Astrocyte of the cerebellum (primary cell): ENCODE results near the gene NUDCD3.

Source experiments
- DNase-seq: peaks from one replicate; pipeline ENCODE4 v3.0.0-alpha.2; 2011; ENCODE audit warnings: low read depth
- H3K4me3 ChIP-seq: 2 replicates; pipeline ENCODE4 v1.5.1; 2011; ENCODE audit warnings: mild to moderate bottlenecking, low read depth, low read length, moderate library complexity
- in situ Hi-C: cut with HindIII; loops from 2 replicates; pipeline ENCODE4 v1.10.0; 2017; ENCODE audit warnings: low sequenced_read_pairs
- TF ChIP-seq, protein P1 (sequence below): IDR thresholded peaks from 2 replicates; pipeline ENCODE4 v1.5.1; 2012; ENCODE audit warnings: low read length, low read depth, moderate library complexity, mild to moderate bottlenecking; ENCODE audit errors: missing control alignments

The NUDCD3 gene

DNA sequence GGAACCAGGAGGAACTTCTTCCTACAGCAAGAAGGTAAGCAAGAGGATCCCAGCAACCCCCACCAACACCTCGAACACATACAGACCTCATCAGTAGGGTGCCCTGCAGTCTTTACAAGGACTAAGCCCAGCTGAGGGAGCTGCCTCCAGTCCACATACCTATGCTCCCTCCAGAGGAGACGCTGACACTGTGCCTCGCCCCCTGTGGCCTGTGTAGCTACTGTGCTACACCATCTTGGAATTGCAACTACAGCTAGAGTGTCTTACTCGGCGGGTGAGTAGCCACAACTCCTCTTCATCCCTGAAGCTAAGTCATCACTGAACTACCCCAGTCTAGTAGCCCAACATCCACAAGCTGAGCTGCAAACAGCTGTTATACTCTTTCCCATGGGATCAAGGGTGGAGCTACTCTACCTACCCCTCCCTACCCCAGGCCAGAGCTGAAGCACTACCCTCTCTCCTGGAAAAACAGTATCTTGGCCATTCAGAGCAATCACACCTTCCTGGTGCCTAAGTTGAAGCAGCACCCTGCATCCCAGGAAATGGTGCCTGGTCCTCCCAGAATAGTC lies 122.9 kb downstream of the NUDCD3 start:
- no peak for DNase-seq
- in situ Hi-C loops, result no loop called here
- H3K4me3 ChIP-seq, result no peak overlapping the region
- TF ChIP-seq, protein P1, sequence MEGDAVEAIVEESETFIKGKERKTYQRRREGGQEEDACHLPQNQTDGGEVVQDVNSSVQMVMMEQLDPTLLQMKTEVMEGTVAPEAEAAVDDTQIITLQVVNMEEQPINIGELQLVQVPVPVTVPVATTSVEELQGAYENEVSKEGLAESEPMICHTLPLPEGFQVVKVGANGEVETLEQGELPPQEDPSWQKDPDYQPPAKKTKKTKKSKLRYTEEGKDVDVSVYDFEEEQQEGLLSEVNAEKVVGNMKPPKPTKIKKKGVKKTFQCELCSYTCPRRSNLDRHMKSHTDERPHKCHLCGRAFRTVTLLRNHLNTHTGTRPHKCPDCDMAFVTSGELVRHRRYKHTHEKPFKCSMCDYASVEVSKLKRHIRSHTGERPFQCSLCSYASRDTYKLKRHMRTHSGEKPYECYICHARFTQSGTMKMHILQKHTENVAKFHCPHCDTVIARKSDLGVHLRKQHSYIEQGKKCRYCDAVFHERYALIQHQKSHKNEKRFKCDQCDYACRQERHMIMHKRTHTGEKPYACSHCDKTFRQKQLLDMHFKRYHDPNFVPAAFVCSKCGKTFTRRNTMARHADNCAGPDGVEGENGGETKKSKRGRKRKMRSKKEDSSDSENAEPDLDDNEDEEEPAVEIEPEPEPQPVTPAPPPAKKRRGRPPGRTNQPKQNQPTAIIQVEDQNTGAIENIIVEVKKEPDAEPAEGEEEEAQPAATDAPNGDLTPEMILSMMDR, result no peak

DNA sequence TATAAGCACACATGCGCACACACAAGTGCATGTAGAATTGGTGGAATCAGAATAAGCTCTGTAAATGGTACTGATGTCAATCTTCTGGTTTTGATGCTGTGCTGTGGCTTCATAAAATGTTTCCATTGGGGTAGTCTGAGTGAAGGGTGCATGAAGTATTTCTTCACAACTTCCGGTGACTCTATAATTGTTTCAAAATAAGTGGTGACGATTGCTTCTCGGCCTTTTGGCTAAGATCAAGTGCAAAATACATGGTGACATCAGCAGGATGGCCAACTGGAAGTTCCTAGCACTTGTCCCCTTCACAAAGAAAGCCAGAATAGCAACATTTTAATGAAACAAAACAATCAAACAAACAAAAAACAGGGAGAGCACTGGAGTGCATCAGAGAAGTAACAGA lies 123.5 kb downstream of the NUDCD3 start:
- no peak overlapping the region for H3K4me3 ChIP-seq
- in situ Hi-C loops, result no loop called here
- TF ChIP-seq, protein P1, result no peak
- DNase-seq, result no peak

DNA sequence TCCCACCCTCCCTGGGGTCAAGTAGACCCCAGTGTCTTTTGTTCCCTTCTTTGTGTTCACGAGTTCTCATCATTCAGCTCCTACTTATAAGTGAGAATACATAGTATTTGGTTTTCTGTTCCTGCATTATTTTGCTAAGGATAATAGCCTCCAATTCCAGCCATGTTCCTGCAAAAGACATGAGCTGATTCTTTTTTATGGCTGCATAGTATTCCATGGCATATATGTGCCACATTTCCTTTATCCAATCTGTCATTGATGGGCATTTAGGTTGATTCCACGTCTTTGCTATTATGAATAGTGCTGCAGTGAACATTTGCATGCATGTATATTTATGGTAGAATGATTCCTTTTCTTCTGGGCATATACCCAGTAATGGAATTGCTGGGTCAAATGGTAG lies 136.8 kb downstream of the NUDCD3 start:
- no peak overlapping the region for H3K4me3 ChIP-seq
- in situ Hi-C loops, result no loop called here
- TF ChIP-seq, protein P1, result no peak
- no peak for DNase-seq

DNA sequence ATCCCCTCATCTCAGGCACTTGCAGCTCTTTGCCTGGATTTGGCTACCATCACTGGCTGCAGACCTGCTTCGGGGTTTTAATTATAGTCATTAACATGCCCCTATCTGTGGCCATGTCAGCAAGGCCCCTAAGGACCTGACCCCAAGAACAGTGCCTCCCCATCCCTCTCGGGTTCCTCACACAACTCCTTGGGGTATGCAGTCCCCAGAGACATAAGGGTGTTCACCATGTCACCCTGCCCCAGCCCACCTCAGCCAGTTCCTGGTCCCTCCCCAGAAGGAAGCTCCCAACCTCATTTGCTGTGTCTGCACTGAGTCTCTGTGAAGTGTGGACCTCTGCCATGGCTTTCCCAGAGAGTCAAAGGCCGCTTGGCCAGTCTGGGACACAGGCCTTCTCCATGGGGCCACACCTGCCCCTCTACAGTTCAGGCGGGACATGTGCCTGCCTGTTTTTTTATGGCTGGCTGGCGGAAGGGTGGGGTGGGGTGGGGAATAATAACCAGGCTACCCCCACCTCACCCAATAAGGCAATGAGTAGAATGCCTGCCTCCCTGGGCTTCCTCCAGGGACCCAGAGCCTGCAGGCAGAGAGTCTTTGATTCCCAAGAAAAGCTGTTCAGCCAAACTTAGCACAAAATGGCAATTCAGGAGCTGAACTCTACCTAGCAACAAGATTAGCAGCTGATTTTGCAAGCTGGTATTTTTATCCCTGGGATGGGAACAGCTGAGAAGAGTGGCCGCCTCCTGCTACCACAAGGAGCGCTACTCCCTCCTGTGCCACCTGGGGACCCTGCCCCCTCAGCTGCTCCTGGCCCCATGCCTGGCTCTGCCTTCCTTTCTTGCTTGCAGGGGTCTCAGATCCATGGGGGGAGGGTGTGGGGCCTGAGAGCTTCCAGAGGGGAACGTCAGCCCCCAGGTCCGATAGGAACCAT lies 141.3 kb downstream of the NUDCD3 start:
- TF ChIP-seq, protein P1, result no peak
- in situ Hi-C loops, result no loop called here
- no peak overlapping the region for H3K4me3 ChIP-seq
- no peak for DNase-seq

DNA sequence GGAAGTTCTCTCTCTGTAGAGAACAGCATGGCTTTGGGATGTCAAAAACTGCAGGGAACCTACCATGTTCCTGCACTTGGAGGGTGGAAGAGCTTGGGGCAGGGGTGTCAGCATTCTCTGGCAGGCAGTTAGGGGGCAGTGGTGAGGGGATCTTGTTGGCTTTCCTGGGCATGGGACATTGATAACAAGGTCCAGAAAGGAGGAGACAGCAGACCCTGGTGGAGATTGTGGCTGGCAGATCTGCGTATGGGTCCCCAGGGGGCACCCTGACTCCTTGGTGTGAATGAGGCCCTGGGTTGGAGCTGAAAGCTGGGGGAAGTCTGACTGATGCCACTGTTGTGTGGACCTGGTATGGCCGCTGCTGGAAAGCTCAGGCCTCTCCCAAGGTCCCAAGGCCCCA lies 142.2 kb downstream of the NUDCD3 start:
- DNase-seq, result no peak
- no peak overlapping the region for H3K4me3 ChIP-seq
- TF ChIP-seq, protein P1, result peak; percentile 57
- in situ Hi-C loops, result no loop called here

DNA sequence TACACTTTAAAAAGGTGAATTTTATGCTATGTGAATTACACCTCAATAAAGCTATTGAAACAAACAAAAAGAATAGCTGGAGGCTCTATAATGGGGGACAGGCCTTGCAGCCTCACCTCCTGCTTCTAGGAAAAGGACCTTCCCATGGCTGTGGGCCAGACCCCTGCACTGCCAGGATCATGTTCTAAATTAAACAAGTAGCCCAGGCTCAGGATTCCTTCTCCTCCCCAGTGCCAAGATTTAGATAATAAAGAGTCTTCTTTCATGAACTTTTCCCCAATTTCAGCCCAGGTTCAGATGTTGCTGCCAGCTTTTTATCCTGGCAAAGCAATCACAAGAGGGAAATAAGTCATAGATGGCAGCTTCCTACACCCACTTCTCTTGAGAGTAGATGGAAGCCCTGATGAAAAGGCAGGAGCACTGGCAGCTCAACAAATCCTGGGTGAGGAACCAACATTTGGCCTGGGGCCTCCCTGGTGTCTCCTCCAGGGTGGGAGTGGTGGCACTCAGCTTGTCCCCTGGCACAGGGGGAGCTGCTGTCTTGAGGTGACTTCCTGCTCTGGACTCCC lies 142.8 kb downstream of the NUDCD3 start:
- no peak overlapping the region for H3K4me3 ChIP-seq
- in situ Hi-C loops, result no loop called here
- DNase-seq, result no peak
- TF ChIP-seq, protein P1, result no peak
